ENCODE results near the gene ELOVL5. TPM values are rescaled to one million over a fixed set of nuclear protein-coding genes. Genes with fewer than 3 reads are reported as not detected.

Gene ELOVL5
- polyA plus RNA-seq, 3 donors: 44.7 to 97.1 (median 69.5) TPM

- H3K79me2 ChIP-seq (ENCODE audit: insufficient read depth, low read length): peaks cover 26% of the 10 kb centered on the region
- no peak overlapping the region for H3K4me2 ChIP-seq (replicated peaks; ENCODE audit: extremely low read depth, low read length, poor library complexity, severe bottlenecking)
- no peaks in the 10 kb centered on the region for H3K27me3 Mint-ChIP-seq (ENCODE audit: low read depth in 3 of 3)
- peak overlapping the region in 2 of 7 donors; percentile 12 to 18 for H3K27ac Mint-ChIP-seq
- H3K4me1 Mint-ChIP-seq: peaks cover 28% of the 10 kb centered on the region
- no peak overlapping the region for H3K9ac ChIP-seq (ENCODE audit: insufficient read depth, low read length, poor library complexity, severe bottlenecking)
- no peaks in the 10 kb centered on the region for H3K9me3 Mint-ChIP-seq
- no peak overlapping the region for H2AFZ ChIP-seq (ENCODE audit: insufficient read depth, low read depth, low read length, poor library complexity, severe bottlenecking)
- intact Hi-C loops (cut with micrococcal nuclease): no loop called here
- peaks cover 4% of the 10 kb centered on the region for H4K20me1 ChIP-seq (ENCODE audit: insufficient read depth, low read length)
- 40% methylated on average over 1 of the region's 3 CpGs for WGBS (ENCODE audit: insufficient coverage)
- H3K27me3 ChIP-seq (ENCODE audit: control insufficient read depth in 2 of 2, insufficient read depth in 2 of 2, low read length in 2 of 2): no peaks in the 10 kb centered on the region
- peaks cover 0 to 19% of the 10 kb centered on the region in 2 donors for H3K4me1 ChIP-seq (ENCODE audit: control insufficient read depth in 1 of 2, insufficient read depth in 2 of 2, low read length in 2 of 2)
- H3K36me3 Mint-ChIP-seq: peaks cover 42 to 59% of the 10 kb centered on the region in 2 donors
- no peaks in the 10 kb centered on the region for H3K9me3 ChIP-seq (replicated peaks in 1 of 2; ENCODE audit: control insufficient read depth in 1 of 2, insufficient read depth in 1 of 2, low read length in 2 of 2)
- H3K4me3 ChIP-seq (replicated peaks in 1 of 3; ENCODE audit: low read depth in 2 of 3, low read length in 3 of 3): no peak overlapping the region
- H3K36me3 ChIP-seq (replicated peaks in 1 of 2; ENCODE audit: control insufficient read depth in 1 of 2, insufficient read depth in 2 of 2, low read length in 2 of 2): peaks cover 16 to 53% of the 10 kb centered on the region in 2 donors
- no peak for DNase-seq
- no peak for TF ChIP-seq CTCF (IDR thresholded peaks at IDR 0.05)
- peak overlapping the region in 1 of 2 donors; percentile 45 for H3K27ac ChIP-seq (ENCODE audit: low read depth in 1 of 2, low read length in 2 of 2)
- no peak overlapping the region for H3K4me3 Mint-ChIP-seq
These were observed 67.1 kb downstream of the ELOVL5 start for GRCh38 chr6:53281518-53282215.

- H4K20me1 ChIP-seq (ENCODE audit: insufficient read depth, low read length): peaks cover 4% of the 10 kb centered on the region
- TF ChIP-seq CTCF (IDR thresholded peaks at IDR 0.05): no peak
- no peak overlapping the region for H3K9ac ChIP-seq (ENCODE audit: insufficient read depth, low read length, poor library complexity, severe bottlenecking)
- peaks cover 25 to 58% of the 10 kb centered on the region in 2 donors for H3K36me3 ChIP-seq (replicated peaks in 1 of 2; ENCODE audit: control insufficient read depth in 1 of 2, insufficient read depth in 2 of 2, low read length in 2 of 2)
- H3K4me3 ChIP-seq (replicated peaks in 1 of 3; ENCODE audit: low read depth in 2 of 3, low read length in 3 of 3): no peak overlapping the region
- intact Hi-C loops (cut with micrococcal nuclease): no loop called here
- H3K4me1 ChIP-seq (ENCODE audit: control insufficient read depth in 1 of 2, insufficient read depth in 2 of 2, low read length in 2 of 2): peaks cover 0 to 19% of the 10 kb centered on the region in 2 donors
- Mint-ChIP-seq H3K27me3 (ENCODE audit: low read depth in 3 of 3) (no peaks in the 10 kb centered on the region), H3K9me3 (no peaks in the 10 kb centered on the region), H3K27ac (peak overlapping the region in 2 of 7 donors; percentile 29 to 32), H3K4me1 (peaks cover 28% of the 10 kb centered on the region), H3K4me3 (no peak overlapping the region), H3K36me3 (peaks cover 49 to 64% of the 10 kb centered on the region in 2 donors)
- H3K4me2 ChIP-seq (replicated peaks; ENCODE audit: extremely low read depth, low read length, poor library complexity, severe bottlenecking): no peak overlapping the region
- no peaks in the 10 kb centered on the region for H3K27me3 ChIP-seq (ENCODE audit: control insufficient read depth in 2 of 2, insufficient read depth in 2 of 2, low read length in 2 of 2)
- WGBS (ENCODE audit: insufficient coverage): 75% methylated on average over 1 of the region's 2 CpGs
- no peaks in the 10 kb centered on the region for H3K9me3 ChIP-seq (replicated peaks in 1 of 2; ENCODE audit: control insufficient read depth in 1 of 2, insufficient read depth in 1 of 2, low read length in 2 of 2)
- H3K79me2 ChIP-seq (ENCODE audit: insufficient read depth, low read length): peaks cover 23% of the 10 kb centered on the region
- H2AFZ ChIP-seq (ENCODE audit: insufficient read depth, low read depth, low read length, poor library complexity, severe bottlenecking): no peak overlapping the region
- no peak for DNase-seq
- H3K27ac ChIP-seq (ENCODE audit: low read depth in 1 of 2, low read length in 2 of 2): no peak overlapping the region
These were observed 68.5 kb downstream of the ELOVL5 start for GRCh38 chr6:53280207-53280606.

All from CD14-positive monocyte (primary cell).